K562 (cell line): ENCODE data around the gene NRCAM. TPM values are rescaled to one million over a fixed set of nuclear protein-coding genes. Genes with fewer than 3 reads are reported as not detected.

ENCODE experiments used
- ATAC-seq: fragments of 200-7000 bp; cut with Tn5 transposase; 3 replicates; pipeline ENCODE4 v1.9.1; 2020; ENCODE audit warnings: moderate library complexity
- BruUV-seq: library from RNA; stranded (reverse); fragments of 400-500 nt; replicated peaks from 2 replicates; lab custom pipeline; 2021; lab: Mats Ljungman, UMichigan
- CTCF ChIA-PET: fragments of 300-600 bp; formaldehyde crosslinking; extraction: SDS; loops from one replicate; lab custom pipeline; 2021; ENCODE audit warnings: low intra/inter-chr PET ratio; lab: Yijun Ruan, JAX
- POLR2A ChIA-PET: fragments of 300-600, 350-650 bp; sonication (Branson Sonifier 250); formaldehyde crosslinking; extraction: SDS; loops from one replicate; lab custom pipeline; 2021; ENCODE audit warnings: antibody characterized with exemption, inconsistent platforms; lab: Yijun Ruan, JAX
- DNase-seq, 4 experiments: peaks; one replicate each; pipeline versions ENCODE4 v3.0.0 to v3.0.0-alpha.2; 2011 to 2018; ENCODE audit warnings: low spot score in 3 of 4, mixed read lengths in 3 of 4; ENCODE audit errors: extremely low read depth in 1 of 4
- FAIRE-seq: peaks from 2 replicates; lab custom pipeline; 2011; peaks lifted over from hg19 to GRCh38; lab: Jason Lieb, UNC
- H2AFZ ChIP-seq: 2 replicates; pipeline ENCODE4 v1.6.0; 2011; ENCODE audit warnings: low read depth, low read length, control low read depth, inconsistent platforms
- H3K27ac ChIP-seq: fragments of 200-600 bp; 3 replicates; pipeline ENCODE4 v1.8.0; 2011; ENCODE audit warnings: low read depth, mild to moderate bottlenecking, control low read depth, inconsistent platforms, low read length, moderate library complexity, mixed read lengths; ENCODE audit errors: extremely low read depth
- H3K27me3 ChIP-seq, 2 experiments: fragments of 300-600 bp in 1 of 2; 2 replicates in 1 of 2; 3 replicates in 1 of 2; pipeline versions ENCODE4 v1.6.0 to v1.8.0; 2011; ENCODE audit warnings: inconsistent platforms in 2 of 2, low read length in 2 of 2, mild to moderate bottlenecking in 1 of 2, mixed read lengths in 1 of 2, moderate library complexity in 1 of 2; ENCODE audit not compliant: control insufficient read depth in 2 of 2, insufficient read depth in 2 of 2
- H3K36me3 ChIP-seq: fragments of 300-600 bp; 3 replicates; pipeline ENCODE4 v1.8.0; 2011; ENCODE audit warnings: mild to moderate bottlenecking, low read length, inconsistent platforms; ENCODE audit not compliant: control insufficient read depth, insufficient read depth
- H3K4me1 ChIP-seq, 2 experiments: fragments of 200-600 bp in 1 of 2; replicated peaks in 1 of 2; 2 replicates in 1 of 2; 3 replicates in 1 of 2; pipeline versions ENCODE4 v1.5.1 to v1.8.0; 2011; ENCODE audit warnings: inconsistent platforms in 2 of 2, low read length in 2 of 2, mild to moderate bottlenecking in 1 of 2, mixed read lengths in 1 of 2, moderate library complexity in 1 of 2; ENCODE audit not compliant: control insufficient read depth in 2 of 2, insufficient read depth in 2 of 2
- H3K4me2 ChIP-seq: 2 replicates; pipeline ENCODE4 v1.6.1; 2011; ENCODE audit warnings: low read length, control low read depth, inconsistent platforms, mixed read lengths; ENCODE audit not compliant: insufficient read depth
- H3K4me3 ChIP-seq: fragments of 200-600 bp; sonication (generic), shearing (Covaris generic); 2 replicates; pipeline ENCODE4 v1.5.1; 2016; ENCODE audit warnings: control low read depth, inconsistent platforms
- H3K79me2 ChIP-seq: fragments of 200-600 bp; 3 replicates; pipeline ENCODE4 v1.8.0; 2011; ENCODE audit warnings: low read length, inconsistent platforms; ENCODE audit not compliant: control insufficient read depth, insufficient read depth
- H3K9ac ChIP-seq, 2 experiments: 2 replicates each; pipeline versions ENCODE4 v1.6.0 to v1.6.1; 2011; ENCODE audit warnings: low read depth in 2 of 2, low read length in 2 of 2, control low read depth in 1 of 2, inconsistent platforms in 1 of 2, mild to moderate bottlenecking in 1 of 2, mixed read lengths in 1 of 2; ENCODE audit not compliant: insufficient read depth in 1 of 2
- H3K9me1 ChIP-seq: one replicate; pipeline ENCODE4 v1.6.0; 2011; ENCODE audit warnings: inconsistent platforms, mild to moderate bottlenecking, low read length, moderate library complexity; ENCODE audit not compliant: control insufficient read depth, insufficient read depth
- H3K9me3 ChIP-seq: replicated peaks from 2 replicates; pipeline ENCODE4 v1.5.1; 2011; ENCODE audit warnings: low read depth, low read length, inconsistent platforms; ENCODE audit not compliant: control insufficient read depth, insufficient read depth
- H4K20me1 ChIP-seq: replicated peaks from 2 replicates; pipeline ENCODE4 v1.6.1; 2011; ENCODE audit warnings: low read length, inconsistent platforms, mixed read lengths; ENCODE audit not compliant: control insufficient read depth, insufficient read depth
- ATF1 ChIP-seq, 2 experiments: fragments of 450-650 bp in 1 of 2; IDR thresholded peaks; 2 replicates each; pipeline ENCODE4 v1.6.1; 2016; ENCODE audit warnings: missing compliant biosample characterization in 1 of 2, missing genetic modification characterization in 1 of 2
- BRD9 ChIP-seq: fragments of 450-650 bp; IDR thresholded peaks from 2 replicates; pipeline ENCODE4 v1.6.1; 2018; ENCODE audit warnings: low read depth; ENCODE audit not compliant: partially characterized antibody
- HDAC6 ChIP-seq: IDR thresholded peaks from 2 replicates; pipeline ENCODE4 v1.6.1; 2012; ENCODE audit warnings: low read depth, mild to moderate bottlenecking, control low read depth, inconsistent platforms, low read length, moderate library complexity
- KDM5B ChIP-seq: fragments of 200-600 bp; sonication (generic); IDR thresholded peaks from 2 replicates; pipeline ENCODE4 v1.6.1; 2012; ENCODE audit warnings: low read depth, mild to moderate bottlenecking, moderate library complexity, low read length, control low read depth, inconsistent platforms; ENCODE audit not compliant: insufficient replicate concordance
- MAFK ChIP-seq: IDR thresholded peaks from 2 replicates; pipeline ENCODE4 v1.6.1; 2011; ENCODE audit warnings: low read length, improper control_type of control experiment
- NONO ChIP-seq, 2 experiments: fragments of 200-400 bp in 1 of 2; fragments of 450-650 bp in 1 of 2; formaldehyde crosslinking in 1 of 2; IDR thresholded peaks; 2 replicates each; pipeline ENCODE4 v1.6.1; 2017; ENCODE audit warnings: low read depth in 2 of 2, mild to moderate bottlenecking in 2 of 2, moderate library complexity in 2 of 2, low read length in 1 of 2
- SMAD2 ChIP-seq: fragments of 150-350 bp; IDR thresholded peaks from 2 replicates; pipeline ENCODE4 v1.6.1; 2014; ENCODE audit warnings: low read depth, mild to moderate bottlenecking, low read length
- SMARCC2 ChIP-seq: fragments of 450-650 bp; IDR thresholded peaks from 2 replicates; pipeline ENCODE4 v1.6.1; 2017; ENCODE audit warnings: antibody characterized with exemption, moderate library complexity, mild to moderate bottlenecking, low read depth
- TCFL5 ChIP-seq: fragments of 250-450 bp; sonication (Bioruptor Pico); conservative IDR thresholded peaks from 2 replicates; pipeline ENCODE4 v1.6.1; 2021; ENCODE audit warnings: mild to moderate bottlenecking, moderate library complexity, matching md5 sums
- ZNF143 ChIP-seq: sonication (generic); formaldehyde crosslinking; IDR thresholded peaks from 2 replicates; pipeline ENCODE4 v1.9.0; 2022; ENCODE audit warnings: mild to moderate bottlenecking, missing genetic modification reagents
- ZNF175 ChIP-seq: fragments of 200-800 bp; sonication (Bioruptor generic); IDR thresholded peaks from 2 replicates; pipeline ENCODE4 v1.6.1; 2016; ENCODE audit warnings: low read depth, mild to moderate bottlenecking, missing genetic modification characterization, missing compliant biosample characterization
- ZNF699 ChIP-seq: fragments of 250-450 bp; sonication (Bioruptor Pico); IDR thresholded peaks from 2 replicates; pipeline ENCODE4 v1.8.0; 2021; ENCODE audit warnings: mild to moderate bottlenecking, moderate library complexity; ENCODE audit not compliant: insufficient replicate concordance
- WGBS: fragments of 100-300 bp; shearing (Covaris generic); methylation state at CpG from one replicate; pipeline ENCODE4 v1.1.6; 2016; ENCODE audit warnings: low coverage, mixed read lengths; ENCODE audit not compliant: insufficient coverage; ENCODE audit errors: missing lambda C conversion rate; 5-methylcytosine and 5-hydroxymethylcytosine counted together
- in situ Hi-C: fragments of 300-500 bp; cut with MboI; formaldehyde crosslinking; loops from 4 replicates; pipeline ENCODE4 v1.15.0; 2018; ENCODE audit warnings: inconsistent platforms, mixed read lengths
- intact Hi-C: fragments of 100-400 bp; cut with micrococcal nuclease; formaldehyde crosslinking; loops from 2 replicates; pipeline ENCODE4 v1.14.2; 2022
- polyA plus RNA-seq, 8 experiments: library from polyadenylated mRNA; depleted of rRNA in 4 of 8; stranded (reverse) in 5 of 8; unstranded in 3 of 8; fragments of >200 nt; fragmentation: Nextera tagmentation in 2 of 8; fragmentation: Illumina TruSeq in 1 of 8; extraction: Ambion mirVana in 2 of 8; extraction: Trizol in 1 of 8; gene quantifications; 2 replicates each; pipeline versions ENCODE4 v1.2.1 to v1.2.3, GENCODE V29; 2011 to 2014; ENCODE audit warnings: inconsistent platforms in 1 of 8, missing spikeins in 1 of 8
- total RNA-seq, 7 experiments: library from RNA; depleted of rRNA in 6 of 7; stranded (reverse); fragments of >200 nt in 6 of 7; fragmentation: Illumina TruSeq in 2 of 7; extraction: Trizol in 2 of 7; gene quantifications; 2 replicates each; pipeline versions ENCODE4 v1.2.1 to v1.2.3, GENCODE V29; 2011 to 2021; ENCODE audit warnings: low replicate concordance in 1 of 7

Gene NRCAM
- total and polyA plus RNA-seq, 9 of the 15 experiments (the other 6 are each of a cell fraction or from before 2014, with no cell fraction given) = 0.03 to 0.54 (median 0.12) TPM; not detected in 1

DNA sequence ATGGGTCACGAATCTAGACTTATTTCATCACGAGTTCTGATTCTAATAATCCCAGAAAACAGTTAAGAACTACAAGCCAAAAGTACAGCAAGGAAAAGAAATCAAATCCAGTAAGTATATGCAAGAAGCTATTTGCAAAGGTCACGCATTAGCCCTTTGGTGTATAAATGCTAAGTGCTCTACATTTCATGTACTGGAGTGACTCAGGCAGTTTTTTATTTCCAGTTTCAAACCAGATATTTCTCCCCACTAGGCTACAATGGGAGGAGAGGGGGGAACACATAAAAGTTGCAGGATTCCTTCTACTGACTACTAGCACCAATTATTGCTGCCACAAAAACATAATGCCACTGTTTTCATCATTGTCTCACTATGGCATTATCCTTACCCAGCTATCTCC is 148.0 kb downstream of the NRCAM start:
- ChIA-PET POLR2A (interaction anchor here (0.6 to 1.5 kb wide), 3 partner anchors 15 to 198 kb away, joined by 3 to 4 read pairs (median 3); no protein-coding TSS in a partner anchor), CTCF (no interaction called here)
- ATAC-seq = no peak
- Histone ChIP-seq H3K9me3 (no peaks in the 10 kb centered on the region), H3K4me2 (no peak overlapping the region), H3K9me1 (no peaks in the 10 kb centered on the region), H3K4me3 (no peak overlapping the region), H3K36me3 (no peaks in the 10 kb centered on the region), H3K27me3 (peaks cover 0 to 3% of the 10 kb centered on the region in 2 experiments; a peak in 2 of 5 replicates), H3K27ac (no peak overlapping the region), H4K20me1 (no peaks in the 10 kb centered on the region), H2AFZ (no peak overlapping the region), H3K9ac (no peak overlapping the region), H3K79me2 (no peaks in the 10 kb centered on the region), H3K4me1 (no peaks in the 10 kb centered on the region)
- 0% methylated on average over 3 of the region's 3 CpGs for WGBS
- intact Hi-C loops (no loop called here), in situ Hi-C loops (no loop called here)
- no TSS peak for BruUV-seq
- FAIRE-seq = no peak
- TF ChIP-seq HDAC6 = no peak
- TF ChIP-seq KDM5B = no peak
- no peak for TF ChIP-seq SMAD2
- no peak for TF ChIP-seq ZNF699 (CRISPR knock-in tag)
- no peak for TF ChIP-seq ZNF175 (CRISPR knock-in tag)
- no peak for TF ChIP-seq ZNF143 (CRISPR knock-in tag)
- no peak for TF ChIP-seq NONO (IDR thresholded peaks at IDR 0.05; ENCODE audit: low read depth in 2 of 2, low read length in 1 of 2)
- TF ChIP-seq MAFK = no peak
- TF ChIP-seq SMARCC2 = no peak
- TF ChIP-seq BRD9 = no peak
- TF ChIP-seq TCFL5 (CRISPR knock-in tag) = no peak
- no peak for TF ChIP-seq ATF1 (CRISPR knock-in tag; IDR thresholded peaks at IDR 0.05)
- no peak for TF ChIP-seq ATF1 (tag; IDR thresholded peaks at IDR 0.05)
- DNase-seq = no peak
